Measurements from ENCODE around the gene SMARCC1.

DNA sequence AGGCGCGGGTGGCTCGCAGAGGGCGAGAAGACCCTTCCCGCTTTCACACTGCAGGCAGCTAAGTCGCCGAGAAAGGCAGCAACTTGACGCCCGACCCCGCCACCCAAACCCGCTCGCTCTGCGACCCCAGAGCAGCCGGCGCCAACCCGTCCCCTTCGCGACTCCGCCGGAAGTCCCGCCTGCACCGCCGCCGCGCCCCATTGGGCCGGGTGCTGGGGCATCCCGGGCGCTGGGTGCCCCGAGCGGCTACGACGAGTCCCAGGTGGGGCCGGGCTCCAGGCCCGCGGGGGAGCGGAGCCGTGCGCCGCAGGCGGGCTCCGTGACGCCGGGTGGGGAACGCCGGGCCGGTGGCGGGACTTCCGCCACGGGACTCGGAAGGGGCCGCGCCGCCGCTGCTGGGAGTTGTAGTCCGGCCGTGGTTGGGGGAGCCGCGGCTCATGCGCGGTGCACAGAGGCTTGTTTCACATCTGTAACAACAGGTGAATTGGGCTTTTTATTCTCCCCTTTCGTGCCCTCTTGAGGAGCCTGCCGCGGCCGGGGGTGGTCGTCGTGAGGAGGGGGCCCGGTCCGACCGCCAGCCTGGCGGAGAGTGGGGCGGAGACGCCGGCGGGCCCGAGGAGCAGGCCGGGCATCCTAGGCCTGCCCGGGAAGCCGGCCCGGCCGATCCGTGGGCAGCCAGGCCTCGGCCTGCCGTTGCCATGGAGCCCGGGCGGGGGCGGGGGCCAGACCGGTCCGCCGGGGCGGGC lies 21.2 kb upstream of the SMARCC1 start, which contains the start of gene DHX30:
- TF ChIP-seq, protein P1, sequence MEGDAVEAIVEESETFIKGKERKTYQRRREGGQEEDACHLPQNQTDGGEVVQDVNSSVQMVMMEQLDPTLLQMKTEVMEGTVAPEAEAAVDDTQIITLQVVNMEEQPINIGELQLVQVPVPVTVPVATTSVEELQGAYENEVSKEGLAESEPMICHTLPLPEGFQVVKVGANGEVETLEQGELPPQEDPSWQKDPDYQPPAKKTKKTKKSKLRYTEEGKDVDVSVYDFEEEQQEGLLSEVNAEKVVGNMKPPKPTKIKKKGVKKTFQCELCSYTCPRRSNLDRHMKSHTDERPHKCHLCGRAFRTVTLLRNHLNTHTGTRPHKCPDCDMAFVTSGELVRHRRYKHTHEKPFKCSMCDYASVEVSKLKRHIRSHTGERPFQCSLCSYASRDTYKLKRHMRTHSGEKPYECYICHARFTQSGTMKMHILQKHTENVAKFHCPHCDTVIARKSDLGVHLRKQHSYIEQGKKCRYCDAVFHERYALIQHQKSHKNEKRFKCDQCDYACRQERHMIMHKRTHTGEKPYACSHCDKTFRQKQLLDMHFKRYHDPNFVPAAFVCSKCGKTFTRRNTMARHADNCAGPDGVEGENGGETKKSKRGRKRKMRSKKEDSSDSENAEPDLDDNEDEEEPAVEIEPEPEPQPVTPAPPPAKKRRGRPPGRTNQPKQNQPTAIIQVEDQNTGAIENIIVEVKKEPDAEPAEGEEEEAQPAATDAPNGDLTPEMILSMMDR (conservative IDR thresholded peaks at IDR 0.05) = no peak
- no peak for TF ChIP-seq EZH2 (IDR thresholded peaks at IDR 0.05; ENCODE audit: low read depth)

Measured in PC-9 (cell line).